HG02840 (cell line): Measurements from ENCODE around the gene MT4.

Experiments
- ATAC-seq: cut with Tn5 transposase; IDR thresholded peaks from one replicate; pipeline ENCODE4 v1.9.1; 2021; ENCODE audit warnings: mild to moderate bottlenecking, moderate library complexity, moderate number of reproducible peaks; ENCODE audit not compliant: unreplicated experiment, low FRiP score

The MT4 gene

DNA sequence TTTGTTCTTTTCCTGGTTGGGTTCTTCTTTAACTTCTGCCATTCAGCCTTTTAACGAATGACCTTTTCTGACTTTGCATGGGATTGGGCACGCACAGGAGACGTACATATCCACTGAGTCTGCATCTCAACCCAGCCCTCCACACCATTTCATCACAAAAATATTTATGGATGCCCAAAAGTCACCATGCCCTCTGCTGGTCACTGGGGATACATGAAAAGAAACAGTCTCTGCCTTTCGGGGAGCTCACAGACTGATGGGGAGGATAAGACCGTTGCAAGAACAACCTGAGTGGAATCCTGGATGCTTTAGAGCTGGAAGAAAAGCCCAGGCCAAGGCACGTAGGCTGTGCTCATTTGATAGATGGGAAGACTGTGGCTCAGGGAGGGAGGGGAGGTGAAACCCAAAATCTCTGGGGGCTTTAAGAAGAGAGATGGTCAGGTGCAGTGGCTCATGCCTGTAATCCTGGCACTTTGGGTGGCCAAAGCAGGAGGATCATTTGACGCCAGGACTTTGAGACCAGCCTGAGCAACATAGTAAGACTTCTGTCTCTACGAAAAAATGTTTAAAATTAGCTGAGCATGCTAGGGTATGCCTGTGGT, 35.6 kb downstream of the MT4 start:
- ATAC-seq = no peak

DNA sequence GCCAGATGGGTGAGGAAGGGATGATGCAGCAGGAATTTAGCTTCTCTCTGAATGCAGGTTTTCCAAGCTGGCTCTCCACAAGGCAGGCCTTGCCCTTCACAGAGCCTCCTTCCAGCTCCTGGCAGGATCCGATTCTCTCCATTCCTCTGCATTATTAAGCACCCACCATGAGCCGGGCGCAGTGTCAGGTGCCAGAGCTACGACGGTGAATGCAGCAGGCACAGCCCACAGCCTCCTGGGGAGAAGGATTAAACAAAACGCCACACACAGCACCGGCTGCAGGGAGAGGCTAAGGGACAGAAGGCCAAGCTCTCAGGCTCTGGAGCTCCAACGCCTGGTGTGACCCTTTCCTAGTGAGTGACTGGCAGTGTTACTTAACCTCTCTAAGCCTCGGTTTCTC, 36.5 kb downstream of the MT4 start:
- ATAC-seq = no peak

DNA sequence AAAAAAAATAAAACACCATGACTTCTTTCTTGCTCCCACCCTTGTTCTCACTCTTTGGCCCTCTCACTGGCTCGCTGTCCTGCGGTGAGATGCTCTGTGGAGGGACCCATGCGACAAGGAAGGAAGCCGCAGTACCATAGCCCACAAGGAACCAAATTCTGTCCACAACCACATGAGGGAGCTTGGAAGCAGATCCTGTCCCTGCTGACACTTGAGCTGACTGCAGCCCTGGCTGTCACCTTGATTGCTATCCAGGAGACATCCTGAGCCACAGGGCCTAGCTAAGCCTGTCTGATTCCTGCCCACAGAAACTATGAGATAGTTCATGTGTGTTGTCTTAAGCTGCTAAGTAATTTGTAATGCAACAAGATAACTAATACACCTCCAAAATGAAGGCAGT, 38.7 kb downstream of the MT4 start:
- no peak for ATAC-seq

DNA sequence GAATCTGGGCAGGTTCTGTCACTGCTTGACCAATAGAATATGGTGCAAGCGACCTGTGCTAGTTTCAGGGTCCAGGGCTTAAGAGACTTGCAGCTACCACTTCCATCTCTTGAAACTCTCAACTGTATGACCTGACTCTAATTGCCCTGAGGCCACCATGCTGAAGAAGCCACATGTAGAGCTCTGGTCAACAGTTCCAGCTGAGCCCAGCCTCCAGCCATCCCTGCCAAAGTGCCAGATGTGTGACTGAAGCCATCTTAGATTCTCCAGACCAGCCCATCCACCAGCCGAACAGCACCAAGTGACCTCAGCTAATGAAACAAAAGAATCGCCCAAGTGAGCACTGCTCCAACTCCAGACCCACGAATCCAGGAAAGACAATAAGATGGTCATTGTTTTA, 40.1 kb downstream of the MT4 start:
- ATAC-seq = no peak

DNA sequence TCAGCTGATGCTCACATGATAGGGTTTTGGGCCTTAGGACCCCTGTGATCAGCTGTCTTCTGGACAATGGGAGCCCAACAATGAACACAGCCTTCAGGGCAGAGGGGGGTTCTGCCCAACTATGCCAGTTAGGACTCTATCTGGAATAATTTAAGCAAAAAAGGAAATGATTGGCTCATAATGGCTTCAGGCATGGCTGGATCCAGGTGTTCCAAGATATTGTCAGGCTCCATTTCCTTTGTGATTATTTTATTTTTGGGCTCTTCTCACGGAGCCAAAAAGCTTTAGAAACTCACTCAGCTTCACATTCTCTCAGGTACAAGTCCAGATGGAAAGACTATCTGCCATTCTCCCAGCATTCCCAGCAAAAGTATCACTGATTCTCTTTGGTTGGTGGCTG, 40.6 kb downstream of the MT4 start:
- ATAC-seq = no peak

DNA sequence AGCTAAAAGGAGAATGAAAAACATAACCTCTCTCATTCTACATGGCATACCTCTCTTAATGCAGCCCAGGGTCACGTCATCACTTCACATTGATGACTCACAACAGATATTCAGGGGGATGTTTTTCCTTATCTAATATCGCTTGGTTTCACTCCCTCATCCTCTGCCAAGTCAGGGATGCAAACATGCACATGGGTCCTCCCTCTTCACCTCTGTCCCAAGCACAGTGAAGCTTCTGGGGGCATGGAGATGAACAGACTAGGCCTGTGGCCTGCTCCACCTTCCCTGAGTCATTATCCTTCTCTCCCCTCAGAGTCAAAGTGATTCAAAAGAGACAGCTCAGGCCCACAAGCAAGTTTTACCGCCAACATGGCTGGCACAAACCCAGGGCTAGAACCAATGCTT, 41.2 kb downstream of the MT4 start:
- no peak for ATAC-seq

DNA sequence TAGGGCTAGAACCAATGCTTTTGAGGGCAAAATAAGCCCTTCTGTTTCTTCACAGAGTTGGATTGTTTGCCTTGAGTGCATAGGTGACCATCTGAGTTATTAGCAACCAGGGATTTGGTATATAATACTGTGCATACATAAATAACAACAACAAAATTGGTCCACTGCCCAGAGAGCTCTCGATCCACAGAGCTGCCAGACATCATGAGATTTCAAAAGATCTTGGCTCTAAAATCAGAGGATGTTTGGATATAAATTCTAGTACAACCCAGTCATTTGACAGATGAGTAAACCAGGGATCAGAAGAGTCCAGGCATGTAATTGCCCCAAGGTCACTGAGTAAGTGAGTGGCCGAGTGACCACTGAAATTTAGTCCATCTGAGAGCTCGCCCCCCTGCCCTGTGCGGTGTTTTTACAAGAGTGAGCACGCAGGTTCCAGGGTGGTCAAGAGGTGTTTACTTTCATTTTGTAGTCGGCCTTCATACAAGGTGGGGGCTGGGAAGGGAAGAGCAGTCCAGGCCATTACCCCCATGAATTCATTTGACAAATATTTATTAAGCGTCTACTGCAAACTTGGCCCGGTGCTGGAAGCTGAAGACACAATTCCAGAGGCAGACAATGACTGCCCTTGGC, 41.7 kb downstream of the MT4 start:
- no peak for ATAC-seq

DNA sequence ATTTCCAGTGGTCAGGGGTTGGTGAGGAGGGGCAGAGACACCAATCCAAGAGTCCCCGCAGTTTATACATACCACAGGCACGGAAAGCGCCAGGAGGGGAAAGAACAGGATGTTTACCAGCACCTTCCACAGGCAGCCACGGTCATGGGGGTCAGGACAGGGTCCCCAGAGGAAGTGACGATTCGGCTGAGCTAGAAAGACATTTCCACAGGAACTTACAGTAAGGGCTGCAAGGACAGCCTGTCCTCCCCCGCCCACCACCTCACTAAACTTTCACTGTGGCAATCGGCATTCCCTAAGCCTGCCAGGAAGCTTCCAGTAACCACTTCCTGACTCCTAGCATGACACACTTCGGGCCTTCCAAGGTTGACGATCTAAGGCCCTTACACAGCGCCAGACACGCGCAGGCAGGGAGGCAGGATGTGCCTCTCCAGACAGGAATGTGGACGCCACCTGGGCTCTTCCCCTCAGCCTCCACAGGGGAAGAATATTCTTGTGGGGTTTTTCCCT, 42.3 kb downstream of the MT4 start:
- no peak for ATAC-seq

DNA sequence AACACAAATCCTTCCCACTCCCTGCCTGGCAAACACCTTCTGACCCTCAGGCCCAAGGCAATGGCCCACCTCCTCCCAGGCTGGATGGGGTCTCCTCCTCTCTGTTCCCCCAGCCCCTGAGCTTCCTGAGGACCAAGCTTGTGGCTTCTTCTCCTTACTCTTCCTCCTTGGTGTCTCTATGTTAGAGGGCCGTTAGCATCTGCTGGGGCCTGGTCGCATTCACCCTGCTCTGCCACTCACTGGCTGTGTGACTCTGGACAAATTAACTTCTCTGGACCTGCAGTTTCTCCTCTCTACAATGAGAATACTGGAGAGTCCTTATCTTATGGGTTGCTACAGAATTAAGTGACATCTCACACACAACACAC, 42.8 kb downstream of the MT4 start:
- ATAC-seq = no peak

DNA sequence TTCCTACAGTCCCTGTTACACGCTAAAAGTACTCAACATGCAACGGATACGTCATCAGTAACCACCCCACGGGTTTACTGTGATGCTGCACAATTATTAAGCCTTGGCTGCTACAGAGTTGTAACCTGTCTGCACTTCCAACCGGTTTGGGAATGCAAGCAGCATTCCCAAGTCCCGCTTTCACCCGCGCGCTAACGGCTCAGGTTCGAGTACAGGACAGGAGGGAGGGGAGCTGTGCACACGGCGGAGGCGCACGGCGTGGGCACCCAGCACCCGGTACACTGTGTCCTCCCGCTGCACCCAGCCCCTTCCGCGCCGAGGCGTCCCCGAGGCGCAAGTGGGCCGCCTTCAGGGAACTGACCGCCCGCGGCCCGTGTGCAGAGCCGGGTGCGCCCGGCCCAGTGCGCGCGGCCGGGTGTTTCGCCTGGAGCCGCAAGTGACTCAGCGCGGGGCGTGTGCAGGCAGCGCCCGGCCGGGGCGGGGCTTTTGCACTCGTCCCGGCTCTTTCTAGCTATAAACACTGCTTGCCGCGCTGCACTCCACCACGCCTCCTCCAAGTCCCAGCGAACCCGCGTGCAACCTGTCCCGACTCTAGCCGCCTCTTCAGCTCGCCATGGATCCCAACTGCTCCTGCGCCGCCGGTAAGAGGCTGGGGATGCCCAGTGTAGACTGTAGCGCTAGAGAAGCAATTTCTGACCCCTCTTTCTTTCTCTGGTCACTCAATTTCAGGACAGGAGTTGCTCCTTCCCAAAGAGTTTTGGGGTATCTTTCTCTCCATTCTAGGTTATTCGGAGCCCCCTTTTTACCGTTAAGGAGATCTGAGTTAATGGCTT, 43.4 kb downstream of the MT4 start, which contains the start of gene MT2A:
Gene MT2A (plus strand): TSS at position 542 of the 833 bp plus-strand sequence. CDS start 72 bp downstream, at position 614.
- ATAC-seq = peak; percentile 72

DNA sequence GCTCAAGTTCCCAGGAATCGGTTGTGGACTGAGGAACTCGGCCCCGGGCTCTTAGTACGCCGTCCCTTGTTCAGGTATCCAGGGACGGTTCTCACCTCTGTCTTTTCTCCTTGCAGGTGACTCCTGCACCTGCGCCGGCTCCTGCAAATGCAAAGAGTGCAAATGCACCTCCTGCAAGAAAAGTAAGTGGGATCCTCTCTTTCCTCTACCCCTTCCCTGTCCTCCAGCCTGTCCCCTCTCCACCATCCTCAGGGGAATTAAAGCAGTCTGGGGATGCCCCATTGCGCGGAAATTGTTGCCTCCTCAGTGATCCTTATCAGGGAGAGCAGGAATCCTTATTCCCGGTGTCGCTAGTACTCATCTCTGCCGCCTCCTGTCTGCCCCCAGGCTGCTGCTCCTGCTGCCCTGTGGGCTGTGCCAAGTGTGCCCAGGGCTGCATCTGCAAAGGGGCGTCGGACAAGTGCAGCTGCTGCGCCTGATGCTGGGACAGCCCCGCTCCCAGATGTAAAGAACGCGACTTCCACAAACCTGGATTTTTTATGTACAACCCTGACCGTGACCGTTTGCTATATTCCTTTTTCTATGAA, 44.1 kb downstream of the MT4 start:
- no peak for ATAC-seq

DNA sequence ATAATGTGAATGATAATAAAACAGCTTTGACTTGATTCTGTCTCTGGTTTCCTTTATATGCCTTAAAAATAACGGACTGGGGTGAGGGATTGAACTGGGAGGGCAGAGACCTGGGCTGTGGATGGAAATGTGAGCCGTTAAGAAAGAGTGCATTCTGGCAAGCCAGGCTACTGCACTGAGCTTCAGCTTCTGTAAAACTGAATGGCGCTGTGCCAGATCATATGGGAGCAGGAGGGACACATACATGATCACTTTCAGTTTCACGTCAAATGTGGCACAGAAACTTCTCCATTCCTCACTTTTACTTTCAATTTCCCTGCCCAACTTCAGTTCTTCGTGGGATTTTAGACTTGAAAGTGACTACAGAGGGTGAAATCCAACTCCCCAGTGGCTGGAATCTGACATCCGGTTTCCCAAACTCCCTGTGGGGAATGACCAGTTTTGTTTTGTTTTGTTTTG, 44.6 kb downstream of the MT4 start:
- ATAC-seq = no peak

DNA sequence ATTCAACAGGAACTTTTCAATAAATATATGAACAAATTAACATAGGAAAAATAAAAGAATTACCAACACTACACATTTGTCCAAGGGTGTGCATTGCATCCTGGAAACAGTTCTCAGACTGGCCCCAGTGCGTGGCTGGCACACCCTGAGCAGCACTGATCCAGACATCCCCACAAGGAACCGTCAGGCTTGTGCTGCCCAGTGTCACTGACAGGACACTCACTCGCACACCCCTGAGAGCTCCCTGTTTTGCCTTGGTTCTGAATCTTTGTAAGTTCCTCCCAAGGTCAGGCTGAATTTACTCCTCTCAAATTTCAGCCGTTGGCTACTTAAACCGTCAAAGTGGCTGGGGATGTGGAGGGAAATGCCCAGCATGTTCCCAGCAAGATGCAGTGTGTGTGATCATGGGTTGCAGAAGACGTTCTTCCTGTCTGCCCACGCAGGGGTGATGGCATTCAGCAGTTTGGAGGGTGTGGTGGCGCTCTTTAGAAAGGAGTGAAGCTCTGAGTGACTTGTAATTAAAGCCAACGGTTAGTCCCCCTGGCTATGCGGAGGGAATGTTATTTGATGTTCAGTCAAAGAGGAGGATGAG, 45.2 kb downstream of the MT4 start:
- ATAC-seq = no peak

DNA sequence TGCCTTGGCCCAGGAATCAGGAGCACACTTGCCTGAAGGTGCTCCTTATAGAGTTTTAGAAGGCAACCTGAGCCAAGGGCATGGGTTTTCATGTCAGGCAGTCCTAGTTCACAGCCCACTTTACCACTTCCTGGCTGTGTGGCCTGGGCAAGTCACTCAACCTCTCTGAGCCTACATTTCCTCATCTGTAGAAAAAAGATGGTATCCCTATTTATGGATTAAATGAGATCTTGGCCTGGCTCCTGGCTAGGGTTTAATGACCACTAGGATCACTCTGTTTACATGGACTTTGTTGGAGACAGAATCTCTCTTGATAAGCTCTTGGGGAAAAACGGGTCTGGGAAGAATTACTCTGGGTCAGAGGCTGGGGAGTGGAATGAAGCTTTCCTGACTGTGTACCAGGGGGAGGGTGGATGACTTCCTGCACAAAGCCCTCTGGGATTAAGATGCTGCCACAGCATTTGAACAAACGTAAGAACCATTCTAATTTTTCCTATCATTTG, 45.8 kb downstream of the MT4 start:
- no peak for ATAC-seq

DNA sequence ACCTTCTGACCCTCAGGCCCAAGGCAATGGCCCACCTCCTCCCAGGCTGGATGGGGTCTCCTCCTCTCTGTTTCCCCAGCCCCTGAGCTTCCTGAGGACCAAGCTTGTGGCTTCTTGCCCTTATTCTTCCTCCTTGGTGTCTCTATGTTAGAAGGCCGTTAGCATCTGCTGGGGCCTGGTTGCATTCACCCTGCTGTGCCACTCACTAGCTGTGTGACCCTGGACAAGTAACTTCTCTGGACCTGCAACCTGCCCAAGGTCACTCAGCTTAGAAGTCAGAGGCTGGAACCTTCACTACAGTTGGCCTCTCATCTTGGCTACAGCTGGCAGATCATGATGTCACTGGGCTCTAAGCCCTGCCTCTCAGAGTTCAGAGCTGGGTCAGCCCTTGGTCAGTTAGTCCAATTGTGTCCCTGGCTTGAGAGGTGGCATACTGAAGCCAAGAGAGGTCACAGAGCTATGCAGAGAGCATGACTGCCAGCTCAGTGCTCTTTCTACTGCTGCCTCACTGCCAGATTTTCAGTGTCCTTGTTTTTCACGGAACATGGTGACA, 46.5 kb downstream of the MT4 start:
- ATAC-seq = no peak

DNA sequence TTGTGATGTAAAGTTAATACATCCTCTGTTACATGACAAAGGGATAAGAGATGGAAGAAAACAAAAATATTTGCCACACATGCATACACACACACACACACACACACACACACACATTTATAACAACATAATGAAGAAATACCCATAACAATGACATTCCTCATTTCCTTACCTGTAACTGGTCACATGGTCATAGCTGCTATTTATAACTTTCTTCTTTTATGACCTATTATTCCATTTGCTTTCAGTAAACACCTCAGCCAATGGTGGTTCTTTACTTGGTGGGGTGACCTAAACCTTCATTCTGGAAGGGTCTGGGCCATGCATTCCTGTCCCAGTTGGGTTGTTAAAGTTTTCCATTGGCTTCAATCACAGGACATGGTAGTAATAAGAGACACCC, 48.8 kb downstream of the MT4 start:
- ATAC-seq = no peak

DNA sequence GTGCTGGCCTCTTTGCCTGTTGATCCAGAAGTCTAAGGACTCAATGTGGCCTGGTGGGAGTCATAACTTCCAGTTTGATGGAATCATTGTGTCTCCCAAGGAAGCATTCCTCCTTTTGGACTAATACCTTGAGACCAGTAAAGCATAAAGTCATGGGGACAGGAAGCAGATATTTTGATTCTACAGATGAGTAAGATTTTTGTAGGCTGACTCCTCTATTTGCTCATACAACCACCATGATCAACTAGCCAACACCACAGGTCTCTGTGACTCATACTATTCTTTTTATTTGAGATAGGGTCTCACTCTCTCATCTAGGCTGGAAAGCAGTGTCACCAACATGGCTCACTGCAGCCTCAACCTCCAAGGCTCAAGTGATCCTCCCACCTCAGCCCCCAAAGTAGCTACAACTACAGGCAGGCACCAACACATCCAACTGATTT, 49.7 kb downstream of the MT4 start:
- ATAC-seq = no peak

DNA sequence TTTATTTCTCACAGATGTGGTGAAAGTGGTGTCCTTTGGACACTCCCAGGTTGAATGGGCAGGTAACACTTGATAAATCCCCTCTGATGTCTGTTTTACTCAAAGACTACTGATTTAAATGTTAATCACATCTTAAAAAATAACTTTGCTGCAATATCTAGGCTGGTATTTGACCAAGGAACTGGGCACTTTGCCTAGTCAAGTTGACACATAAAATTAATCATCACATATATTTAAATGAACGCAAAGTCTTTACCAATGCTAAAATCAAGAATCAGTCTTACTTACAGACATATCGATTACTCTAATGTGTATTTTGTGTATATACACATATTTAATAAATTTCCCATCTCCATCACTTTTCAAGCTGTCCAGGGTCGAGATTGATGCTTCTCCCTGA, 50.5 kb downstream of the MT4 start:
- ATAC-seq = no peak

DNA sequence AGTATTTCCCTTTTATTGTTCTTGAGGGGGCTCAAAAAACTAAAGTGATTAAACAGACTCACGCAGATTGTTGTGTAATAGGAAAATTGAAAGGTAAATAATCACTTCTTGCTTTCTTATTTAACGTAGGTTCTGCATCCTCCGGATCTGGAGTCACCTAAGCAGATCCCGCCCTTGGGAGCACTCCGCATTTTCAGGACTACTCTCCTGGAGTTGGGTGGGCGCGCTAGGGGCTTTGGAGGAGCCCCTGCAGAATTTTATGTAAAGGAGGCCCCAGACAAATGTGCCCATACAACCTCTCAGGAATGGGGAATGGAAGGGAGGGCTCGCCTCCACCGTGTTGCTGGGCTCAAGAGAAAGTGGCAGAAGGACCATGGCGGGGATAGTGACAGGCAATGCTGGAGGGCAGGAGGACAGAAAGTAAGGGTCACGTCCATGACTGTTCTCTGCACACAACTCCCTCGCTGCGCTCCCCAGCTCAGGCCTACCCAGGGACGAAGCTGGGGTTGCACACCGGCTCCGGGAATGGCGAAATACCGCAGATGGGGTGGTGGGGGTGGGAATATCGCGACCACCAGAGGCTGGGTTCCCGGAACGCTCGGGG, 51.8 kb downstream of the MT4 start:
- no peak for ATAC-seq
